Body of pancreas (tissue), 4 donors: ENCODE measurements around the gene RBMS3. TPM values are rescaled to one million over a fixed set of nuclear protein-coding genes. Genes with fewer than 3 reads are reported as not detected.

ENCODE experiments used
- ATAC-seq: fragments of 150-250 bp; one replicate; pipeline ENCODE4 v1.9.1; 2016
- DNase-seq, 4 donors: peaks; one replicate each; pipeline ENCODE4 v3.0.0-alpha.2; 2019
- H3K27ac ChIP-seq, 4 donors: fragments of 200-600 bp; sonication (generic); 1 replicate in 3 of 4; 2 replicates in 1 of 4; pipeline versions ENCODE4 v1.5.1 to v1.6.1; 2016 to 2019; ENCODE audit warnings: mild to moderate bottlenecking in 1 of 4, mixed read lengths in 1 of 4, moderate library complexity in 1 of 4
- H3K27me3 ChIP-seq, 2 donors: fragments of 200-600 bp; sonication (generic); one replicate each; pipeline ENCODE4 v1.6.0; 2016; ENCODE audit warnings: mild to moderate bottlenecking in 1 of 2
- H3K36me3 ChIP-seq, 2 donors: fragments of 200-600 bp; sonication (generic); replicated peaks in 1 of 2; 2 replicates each; pipeline ENCODE4 v1.5.1; 2016; ENCODE audit warnings: low read depth in 2 of 2; ENCODE audit not compliant: insufficient read depth in 1 of 2
- H3K4me1 ChIP-seq: fragments of 200-600 bp; sonication (generic); one replicate; pipeline ENCODE4 v1.6.0; 2016
- H3K4me3 ChIP-seq, 2 donors: fragments of 200-600 bp; sonication (generic); 1 replicate in 1 of 2; 2 replicates in 1 of 2; pipeline ENCODE4 v1.5.1; 2016 to 2019
- H3K9me3 ChIP-seq, 3 donors: fragments of 200-600 bp; sonication (generic); 1 replicate in 2 of 3; 2 replicates in 1 of 3; pipeline ENCODE4 v1.5.1; 2016
- CTCF ChIP-seq, 7 experiments: fragments of 450-650 bp in 4 of 7; fragments of 200-600 bp in 3 of 7; sonication (generic) in 3 of 7; IDR thresholded peaks; one replicate each; pipeline ENCODE4 v1.5.1; 2016 to 2019; ENCODE audit warnings: antibody characterized with exemption in 7 of 7
- POLR2A ChIP-seq, 3 donors: fragments of 450-650 bp; IDR thresholded peaks; one replicate each; pipeline ENCODE4 v1.6.1; 2016; ENCODE audit warnings: antibody characterized with exemption in 3 of 3, mild to moderate bottlenecking in 2 of 3
- WGBS, 2 donors: methylation state at CpG; one replicate each; pipeline ENCODE4 v1.1.5; 2017; 5-methylcytosine and 5-hydroxymethylcytosine counted together
- intact Hi-C: fragments of 100-400 bp; cut with DNase I; formaldehyde crosslinking; loops from one replicate; pipeline ENCODE4 v1.15.1; 2023
- total RNA-seq, 2 donors: library from RNA; depleted of rRNA; stranded (reverse); fragments of >200 nt; gene quantifications; one replicate each; pipeline ENCODE4 v1.1.0, GENCODE V29; 2016

RBMS3 gene
- total RNA-seq, 2 donors from 2014 or later: 17.4 to 29.7 TPM

DNA sequence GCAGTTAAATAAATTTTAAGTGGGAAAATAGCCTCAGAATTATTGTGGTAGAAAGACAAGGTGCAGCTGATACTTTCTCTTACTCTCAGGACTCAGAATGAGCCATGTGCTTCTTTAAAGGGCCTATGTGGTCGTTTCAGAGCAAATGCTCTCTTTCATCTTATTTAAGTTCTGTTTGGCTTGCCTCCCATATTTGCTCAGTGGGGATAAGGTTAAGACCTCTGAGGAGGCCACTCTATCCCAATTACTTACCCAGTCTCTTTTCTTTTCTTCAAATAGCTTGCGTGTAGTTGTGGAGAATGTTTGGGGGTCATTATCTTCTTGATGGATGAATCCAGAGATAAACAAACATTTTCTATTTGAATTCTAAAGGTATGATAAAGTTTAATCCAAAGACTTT lies 221.9 kb downstream of the RBMS3 start:
- intact Hi-C loops: no loop called here
- TF ChIP-seq POLR2A (IDR thresholded peaks at IDR 0.05) (no peak), CTCF (IDR thresholded peaks at IDR 0.05) (no peak)
- DNase-seq: no peak

DNA sequence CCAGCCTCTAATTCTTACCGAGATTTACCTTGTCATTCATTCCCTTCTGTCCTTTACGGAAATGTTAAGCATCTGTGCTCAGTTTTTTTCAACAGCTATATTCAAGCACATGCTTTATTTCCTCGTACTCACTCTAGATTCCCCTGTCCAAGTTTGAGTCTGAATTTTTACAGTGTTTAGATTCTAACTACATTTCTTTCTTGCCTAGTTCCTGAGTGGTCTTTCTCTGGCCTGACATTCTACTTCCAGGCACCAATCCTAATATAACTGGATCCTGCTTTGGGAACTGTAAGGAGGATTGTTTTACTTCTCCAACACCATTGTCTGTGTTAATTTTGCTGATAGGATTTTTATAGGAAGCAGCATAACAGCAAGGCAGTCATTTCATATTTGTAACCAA lies 222.4 kb downstream of the RBMS3 start:
- H3K27ac ChIP-seq: no peak overlapping the region
- 52 to 53% methylated on average over 3 of the region's 3 CpGs for WGBS, 2 donors

More for the DNA sequence above, 221.9 kb downstream of the RBMS3 start:
- no peaks in the 10 kb centered on the region for H3K9me3 ChIP-seq
- H3K4me1 ChIP-seq: no peaks in the 10 kb centered on the region
- H3K36me3 ChIP-seq: no peaks in the 10 kb centered on the region
- 51 to 52% methylated on average over 2 of the region's 2 CpGs for WGBS, 2 donors
- no peak for ATAC-seq
- no peak overlapping the region for H3K4me3 ChIP-seq
- H3K27ac ChIP-seq: no peak overlapping the region
- no peaks in the 10 kb centered on the region for H3K27me3 ChIP-seq

DNA sequence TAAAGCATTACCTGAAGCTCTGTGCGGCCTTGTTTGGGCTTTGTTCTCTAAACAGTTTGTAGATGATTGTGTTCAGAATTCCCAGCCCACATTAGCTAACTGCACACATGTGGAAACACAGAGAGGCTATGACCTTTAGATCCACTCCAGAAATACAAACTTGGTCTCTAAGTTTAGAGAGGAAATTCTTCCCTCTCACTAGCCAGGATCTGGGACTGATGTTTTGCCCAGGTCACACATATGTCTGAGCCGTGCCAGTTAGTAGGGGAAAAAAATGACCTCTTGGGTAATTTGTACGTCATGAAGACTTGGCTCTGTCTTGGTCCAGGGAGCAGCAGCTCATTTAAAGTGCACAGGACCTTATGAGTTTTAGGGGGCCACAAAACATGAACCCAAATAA lies 223.1 kb downstream of the RBMS3 start:
- no peaks in the 10 kb centered on the region for H3K9me3 ChIP-seq
- H3K4me3 ChIP-seq: no peak overlapping the region
- DNase-seq (no peak), ATAC-seq (peak; percentile 65)
- H3K36me3 ChIP-seq: no peaks in the 10 kb centered on the region
- TF ChIP-seq POLR2A (IDR thresholded peaks at IDR 0.05): no peak
- TF ChIP-seq CTCF (IDR thresholded peaks at IDR 0.05): no peak
- 66 to 72% methylated on average over 3 of the region's 3 CpGs for WGBS, 2 donors
- H3K4me1 ChIP-seq: no peaks in the 10 kb centered on the region
- intact Hi-C loops: no loop called here
- H3K27ac ChIP-seq: no peak overlapping the region
- H3K27me3 ChIP-seq: no peaks in the 10 kb centered on the region

More for the DNA sequence above, 222.4 kb downstream of the RBMS3 start:
- no peak for ATAC-seq
- Histone ChIP-seq H3K36me3 (no peaks in the 10 kb centered on the region), H3K4me1 (no peaks in the 10 kb centered on the region), H3K27me3 (no peaks in the 10 kb centered on the region), H3K4me3 (no peak overlapping the region), H3K9me3 (no peaks in the 10 kb centered on the region)
- intact Hi-C loops: no loop called here
- no peak for DNase-seq
- no peak for TF ChIP-seq CTCF (IDR thresholded peaks at IDR 0.05)
- no peak for TF ChIP-seq POLR2A (IDR thresholded peaks at IDR 0.05)

- Histone ChIP-seq H3K27ac (no peak overlapping the region), H3K4me3 (no peak overlapping the region), H3K27me3 (no peaks in the 10 kb centered on the region), H3K36me3 (no peaks in the 10 kb centered on the region), H3K9me3 (no peaks in the 10 kb centered on the region), H3K4me1 (no peaks in the 10 kb centered on the region)
- ATAC-seq (no peak), DNase-seq (no peak)
- WGBS, 2 donors: 79 to 82% methylated on average over 3 of the region's 3 CpGs
- intact Hi-C loops: no loop called here
- TF ChIP-seq POLR2A (IDR thresholded peaks at IDR 0.05): no peak
- no peak for TF ChIP-seq CTCF (IDR thresholded peaks at IDR 0.05)
These were observed 225.6 kb downstream of the RBMS3 start for GRCh38 chr3:29506502-29506901.

DNA sequence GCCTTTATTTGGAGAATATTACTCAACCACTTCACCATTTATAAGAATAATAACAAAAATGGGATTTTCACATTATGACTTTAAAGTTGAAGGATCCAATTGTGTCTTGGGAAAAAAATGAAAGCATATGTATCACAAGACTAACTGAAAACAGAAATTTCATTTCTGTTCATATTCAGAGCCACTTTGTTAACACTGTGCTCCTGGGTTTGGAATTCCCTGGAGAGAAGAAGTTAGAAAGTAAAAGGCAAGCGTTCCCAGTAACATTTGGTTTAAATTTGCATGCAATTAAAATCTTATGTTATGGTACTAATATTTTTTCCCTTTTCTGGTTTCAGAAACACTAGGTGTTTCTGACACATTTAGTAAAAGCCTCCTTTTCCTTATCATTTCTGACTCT lies 230.8 kb downstream of the RBMS3 start:
- intact Hi-C loops: no loop called here
- TF ChIP-seq POLR2A (IDR thresholded peaks at IDR 0.05): no peak
- no peaks in the 10 kb centered on the region for H3K36me3 ChIP-seq
- H3K27ac ChIP-seq: no peak overlapping the region
- no peak overlapping the region for H3K4me3 ChIP-seq
- H3K27me3 ChIP-seq: no peaks in the 10 kb centered on the region
- no peak for DNase-seq
- WGBS, 2 donors: 60 to 82% methylated on average over 1 of the region's 1 CpG
- H3K4me1 ChIP-seq: peaks cover 15% of the 10 kb centered on the region
- ATAC-seq: no peak
- no peaks in the 10 kb centered on the region for H3K9me3 ChIP-seq
